AG08395 (cell line): Measurements from ENCODE around the gene PARVB.

Experiments
- DNase-seq: peaks from one replicate; pipeline ENCODE4 v3.0.0; 2012; ENCODE audit warnings: mixed read lengths, low spot score

PARVB gene

DNA sequence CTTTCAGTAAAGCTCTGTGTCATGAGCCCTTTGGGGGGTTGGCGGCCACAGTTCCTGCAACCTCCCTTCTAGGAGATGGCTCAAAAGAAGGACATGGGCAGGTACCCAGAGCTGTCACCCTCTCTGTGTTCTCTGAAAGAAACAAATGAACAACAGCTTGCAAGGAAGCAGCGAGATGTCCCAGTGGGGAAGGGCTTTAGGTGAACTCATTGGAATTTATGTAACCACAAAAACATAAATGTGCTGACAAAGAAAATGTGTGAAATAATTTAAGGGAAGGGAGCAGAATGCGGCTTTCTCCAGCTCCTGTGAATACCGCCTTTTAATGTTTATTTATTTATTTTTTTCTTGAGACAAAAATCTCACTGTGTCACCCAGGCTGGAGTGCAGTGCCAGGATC is 159.9 kb downstream of the PARVB start:
- no peak for DNase-seq

DNA sequence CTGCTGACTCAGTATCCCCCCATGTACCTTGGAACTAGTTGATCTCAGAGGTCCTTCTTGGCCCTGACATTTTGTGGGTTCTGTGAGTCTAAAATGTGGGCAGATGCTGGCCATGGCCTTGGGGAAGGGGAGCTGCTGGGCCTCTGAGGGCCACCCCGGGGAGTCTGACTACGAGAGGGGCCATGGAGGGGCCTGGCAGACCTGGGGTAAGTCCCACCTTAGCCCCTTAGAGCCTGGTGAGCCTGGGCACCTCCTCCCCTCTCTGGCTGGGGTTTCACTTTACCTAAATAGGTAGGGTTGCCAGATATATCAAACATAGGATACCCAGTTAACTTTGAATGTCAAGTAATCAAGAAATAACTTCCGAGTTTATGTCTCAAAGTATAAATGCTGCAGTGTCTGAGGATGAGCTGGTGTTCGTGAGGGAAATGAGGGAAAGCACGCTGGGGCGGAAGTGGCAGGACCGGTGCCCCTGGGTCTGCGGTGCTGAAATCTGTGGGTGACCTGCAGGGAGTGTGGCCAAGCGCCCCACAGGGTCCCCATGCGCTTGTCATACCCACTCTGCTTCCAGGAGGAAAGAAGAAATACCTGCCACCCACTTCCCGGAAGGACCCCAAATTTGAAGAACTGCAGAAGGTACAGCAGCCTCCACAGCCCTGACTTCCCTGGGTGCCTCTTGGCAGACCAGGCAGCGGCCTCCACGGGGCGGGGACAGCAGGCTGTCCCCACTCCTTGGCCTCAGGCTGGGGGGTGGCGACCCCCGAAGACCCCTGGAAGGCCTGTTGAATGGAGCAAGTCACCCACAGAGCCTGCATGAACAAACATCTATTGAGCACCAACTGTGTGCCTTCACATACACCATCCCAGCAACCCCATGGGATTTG is 161.4 kb downstream of the PARVB start:
- no peak for DNase-seq

DNA sequence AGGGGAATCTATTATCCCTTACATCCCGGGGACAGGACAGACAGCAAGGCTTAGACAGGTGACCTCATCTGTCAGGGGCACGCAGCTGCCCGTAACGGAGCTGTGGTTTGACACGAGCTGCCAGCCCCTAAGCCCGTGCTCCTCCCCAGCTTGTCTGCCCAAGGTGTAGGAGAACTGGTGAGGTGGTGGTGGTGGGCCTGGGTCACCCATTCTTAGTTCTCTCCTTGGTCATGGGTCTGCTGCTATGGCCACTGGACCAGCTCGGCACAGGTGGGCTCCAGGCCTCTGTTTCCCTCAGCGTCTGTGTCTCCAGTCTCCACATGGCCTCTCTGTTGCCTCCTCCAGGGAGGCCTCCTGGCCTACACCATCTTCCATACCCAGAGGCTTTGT is 162.0 kb downstream of the PARVB start:
- no peak for DNase-seq

DNA sequence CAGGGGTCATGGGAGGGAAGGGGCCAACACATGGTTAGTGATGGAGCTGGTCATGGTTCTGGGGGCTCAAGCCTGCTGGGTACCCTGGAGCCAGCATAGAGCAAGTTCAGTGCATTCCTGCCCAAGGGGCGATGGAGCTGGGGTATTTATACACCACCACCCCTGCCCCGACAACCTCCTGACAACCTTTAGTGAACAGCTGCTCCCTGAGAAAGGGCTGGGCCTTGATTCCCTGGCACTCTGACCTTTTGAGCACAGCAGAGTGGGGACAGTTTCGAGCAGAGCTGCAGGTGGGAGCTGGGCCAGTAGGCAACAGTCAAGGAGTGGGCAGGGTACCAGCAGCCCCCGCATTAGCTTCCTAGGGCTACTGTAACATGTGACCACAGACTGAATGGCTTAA is 162.6 kb downstream of the PARVB start:
- DNase-seq: no peak

DNA sequence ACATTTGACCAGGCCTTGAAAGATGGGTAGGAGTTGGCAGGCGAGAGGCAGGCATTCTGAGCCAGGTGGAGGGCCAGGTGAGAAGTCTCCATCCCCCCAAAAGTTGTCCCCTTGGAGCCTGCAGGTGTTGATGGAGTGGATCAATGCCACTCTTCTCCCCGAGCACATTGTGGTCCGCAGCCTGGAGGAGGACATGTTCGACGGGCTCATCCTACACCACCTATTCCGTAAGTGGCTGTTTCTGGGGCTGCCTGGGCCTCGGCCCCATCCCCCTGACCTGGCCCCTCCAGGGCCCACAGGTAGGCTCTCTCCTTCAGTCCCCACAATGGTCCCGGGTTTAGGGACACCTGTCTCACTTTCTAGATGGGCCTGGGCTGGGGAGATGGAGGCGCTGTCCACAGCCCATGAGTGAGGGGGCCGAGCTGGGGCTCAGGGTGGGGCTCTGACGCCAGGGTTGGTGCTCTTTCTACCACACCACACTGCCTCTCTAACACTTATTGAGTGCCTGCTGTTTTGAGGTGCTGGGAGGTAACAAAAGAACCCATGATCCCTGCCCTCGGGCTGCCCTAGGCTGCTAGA is 163.6 kb downstream of the PARVB start:
- no peak for DNase-seq

DNA sequence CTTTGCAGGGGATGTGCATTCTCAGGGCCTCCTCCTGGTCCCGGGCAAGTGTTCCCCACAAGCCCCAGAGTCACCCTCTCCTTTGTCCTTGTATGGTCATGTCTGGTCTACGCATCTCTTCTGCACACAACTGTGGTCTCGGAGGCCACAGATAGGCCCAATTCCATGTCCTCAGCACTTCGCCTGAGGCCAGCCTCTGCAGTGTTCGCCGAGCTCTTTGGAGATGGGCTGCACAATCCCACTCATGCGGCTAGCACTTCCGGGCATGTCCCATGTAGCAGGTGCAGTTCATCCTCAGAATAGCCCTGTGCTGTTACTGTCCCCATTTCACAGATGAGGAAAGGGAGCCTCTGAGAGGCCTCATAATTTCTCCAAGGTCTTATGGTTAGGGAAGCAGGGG is 164.2 kb downstream of the PARVB start:
- DNase-seq: no peak

DNA sequence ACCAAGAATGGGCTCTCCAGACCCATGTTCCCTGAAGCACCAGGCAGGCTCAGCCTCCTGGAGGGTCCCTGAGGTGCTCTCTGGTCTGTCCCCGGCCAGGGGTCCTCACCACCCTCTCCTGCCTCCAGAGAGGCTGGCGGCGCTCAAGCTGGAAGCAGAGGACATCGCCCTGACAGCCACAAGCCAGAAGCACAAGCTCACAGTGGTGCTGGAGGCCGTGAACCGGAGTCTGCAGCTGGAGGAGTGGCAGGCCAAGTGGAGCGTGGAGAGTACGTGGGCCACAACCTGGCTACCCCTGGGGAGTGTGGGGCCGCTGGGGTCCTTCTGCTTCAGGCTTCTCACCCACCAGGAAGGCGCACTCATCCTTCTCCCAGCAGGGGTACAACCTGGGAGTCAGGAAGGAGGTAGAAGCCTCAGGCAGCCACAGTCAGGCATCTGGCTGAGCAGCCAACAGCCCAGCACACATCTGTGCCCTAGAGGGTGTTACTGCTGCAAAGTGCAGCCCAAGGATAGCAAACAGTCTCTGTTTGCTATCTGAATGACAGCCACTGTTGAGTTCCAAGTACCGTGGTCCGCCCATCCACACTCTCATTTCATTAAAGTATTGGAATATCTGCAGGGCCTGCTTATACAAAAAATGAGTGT is 165.0 kb downstream of the PARVB start:
- DNase-seq: no peak

DNA sequence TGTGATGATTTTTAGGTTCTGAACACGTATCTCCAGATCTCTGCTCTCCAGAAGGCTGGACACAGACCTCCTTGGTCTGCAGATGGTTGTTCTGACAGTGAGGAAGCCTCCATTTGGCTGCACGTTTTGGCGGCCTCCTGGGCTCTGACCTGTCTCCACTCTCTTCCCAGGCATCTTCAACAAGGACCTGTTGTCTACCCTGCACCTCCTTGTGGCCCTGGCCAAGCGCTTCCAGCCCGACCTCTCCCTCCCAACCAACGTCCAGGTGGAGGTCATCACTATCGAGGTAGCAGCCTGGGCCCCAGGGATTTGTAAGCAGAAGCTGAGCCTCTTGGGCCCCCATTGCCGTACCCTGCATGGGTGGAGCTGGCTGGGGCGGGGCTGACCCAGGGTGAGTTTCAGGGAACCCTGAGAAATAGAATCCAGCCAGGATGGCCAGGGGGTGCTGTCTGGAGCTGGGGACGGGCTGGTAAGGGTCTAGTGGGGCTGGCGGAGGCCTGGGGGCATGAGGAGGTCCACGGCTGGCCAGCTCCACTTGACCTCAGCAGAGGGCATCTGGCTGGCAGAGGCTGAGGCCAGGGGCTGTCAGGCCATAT is 166.4 kb downstream of the PARVB start:
- no peak for DNase-seq

DNA sequence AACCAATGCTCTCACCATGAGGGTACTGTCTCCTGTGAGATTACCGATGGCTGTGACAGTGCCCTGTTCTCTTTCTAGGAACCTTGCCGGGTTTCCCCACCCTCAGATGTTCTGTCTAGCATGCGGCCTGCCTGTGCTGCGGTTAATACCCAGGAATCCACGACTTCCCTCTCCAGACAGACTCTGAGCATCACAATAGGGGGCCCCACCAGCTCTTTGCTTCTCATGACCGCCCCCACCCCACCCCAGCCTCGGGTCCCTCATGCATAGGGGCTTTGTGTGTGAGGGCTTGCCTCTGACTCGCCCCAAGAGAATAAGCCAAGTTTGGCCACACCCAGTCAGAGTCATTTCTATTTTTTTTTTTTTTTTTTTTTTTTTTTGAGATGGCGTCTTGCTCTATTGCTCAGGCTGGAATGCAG is 166.9 kb downstream of the PARVB start:
- peak; percentile 38 for DNase-seq

DNA sequence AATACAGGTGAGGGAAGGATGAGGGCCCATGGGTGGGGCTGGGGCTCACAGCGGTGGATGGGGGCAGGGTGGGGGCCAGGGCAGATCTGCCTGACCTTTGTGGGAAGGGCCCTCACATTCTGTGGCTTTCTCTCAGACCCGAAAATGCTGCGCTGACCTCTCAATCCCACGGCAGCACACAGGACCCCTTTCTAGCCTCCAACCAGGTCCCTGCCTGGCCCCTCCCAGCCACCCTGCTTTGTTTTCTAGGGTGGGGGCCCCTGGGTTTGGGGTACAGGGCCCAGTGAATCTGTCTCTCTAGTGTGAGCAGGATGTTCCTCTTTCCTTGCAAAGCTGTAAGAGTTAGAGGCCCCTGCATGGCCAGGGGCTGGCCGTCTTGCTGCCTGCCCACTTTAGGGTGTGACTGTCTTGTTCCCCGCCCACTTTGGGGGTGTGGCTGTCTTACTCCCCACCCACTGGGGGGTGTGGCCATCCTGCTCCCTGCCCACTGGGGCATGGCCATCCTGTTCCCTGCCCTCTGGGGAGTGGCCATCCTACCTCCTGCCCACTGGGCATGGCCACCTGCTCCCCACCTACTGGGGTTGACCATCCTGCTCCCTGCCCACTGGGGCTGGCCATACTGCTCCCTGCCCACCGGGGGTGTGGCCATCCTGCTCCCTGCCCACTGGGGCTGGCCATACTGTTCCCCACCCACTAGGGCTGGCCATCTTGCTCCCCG is 168.2 kb downstream of the PARVB start:
- DNase-seq: no peak

DNA sequence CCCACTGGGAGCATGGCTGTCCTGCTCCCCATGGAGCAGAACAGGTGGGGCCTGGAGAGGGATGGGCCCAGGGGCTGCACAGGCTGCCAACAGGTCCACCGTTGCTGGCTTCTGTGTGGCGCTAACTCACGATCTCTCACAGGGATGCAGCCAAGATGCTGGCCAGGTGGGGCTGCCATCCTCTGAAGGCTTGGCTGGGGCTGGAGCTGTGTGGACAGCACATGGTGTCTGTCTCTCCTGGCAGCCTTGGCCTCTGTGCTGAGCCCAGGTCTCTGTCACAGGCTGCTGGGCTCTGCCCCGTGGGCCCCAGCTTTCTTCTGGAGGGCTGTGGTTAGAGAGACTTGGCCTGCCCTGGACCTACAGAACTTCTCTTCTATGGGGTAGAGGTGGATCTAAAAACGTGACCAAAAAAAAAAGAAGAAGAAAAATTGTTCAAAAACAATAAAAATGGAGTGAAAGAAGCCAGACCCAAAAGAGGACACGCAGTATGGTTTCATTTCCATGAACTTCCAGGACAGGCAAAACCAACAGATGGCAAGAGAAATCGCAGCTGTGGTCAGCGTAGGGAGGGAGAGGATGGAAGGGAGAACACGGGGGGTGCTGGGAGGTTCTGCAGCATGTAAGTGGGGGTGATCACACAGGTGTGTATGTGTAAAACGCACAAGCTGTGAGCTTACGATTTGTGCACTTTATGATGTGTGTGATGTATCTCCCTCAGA is 168.9 kb downstream of the PARVB start:
- no peak for DNase-seq

DNA sequence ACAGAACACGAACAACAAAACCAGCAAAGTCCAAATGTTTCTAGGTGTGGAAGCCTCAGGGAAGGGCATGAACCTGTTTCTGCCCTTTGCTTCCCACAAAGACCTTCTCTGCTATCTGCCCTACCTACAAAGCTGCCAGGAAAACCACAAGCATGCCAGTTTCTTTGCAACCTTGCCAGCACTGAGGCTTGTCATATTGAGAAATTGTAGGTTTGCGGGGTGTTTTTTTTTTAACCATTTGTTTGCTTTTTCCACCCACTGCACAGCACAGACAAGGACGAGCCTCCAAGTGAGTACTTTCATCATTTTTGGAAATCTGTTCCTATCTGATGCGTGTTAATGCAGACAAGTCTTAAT is 169.4 kb downstream of the PARVB start:
- DNase-seq: no peak

DNA sequence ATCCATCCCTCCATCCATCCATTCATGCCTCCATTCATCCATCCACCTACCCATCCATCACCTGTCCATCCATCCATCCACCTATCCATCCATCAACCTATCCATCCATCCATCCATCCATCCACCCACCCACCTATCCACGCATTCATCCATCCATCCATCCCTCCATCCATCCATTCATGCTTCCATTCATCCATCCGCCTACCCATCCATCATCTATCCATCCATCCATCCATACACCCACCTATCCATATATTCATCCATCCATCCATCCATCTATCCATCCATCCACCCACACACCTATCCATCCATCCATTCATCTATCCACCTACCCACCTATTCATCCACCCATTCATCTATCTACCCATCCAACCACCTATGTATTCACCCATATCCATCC is 170.5 kb downstream of the PARVB start:
- no peak for DNase-seq

DNA sequence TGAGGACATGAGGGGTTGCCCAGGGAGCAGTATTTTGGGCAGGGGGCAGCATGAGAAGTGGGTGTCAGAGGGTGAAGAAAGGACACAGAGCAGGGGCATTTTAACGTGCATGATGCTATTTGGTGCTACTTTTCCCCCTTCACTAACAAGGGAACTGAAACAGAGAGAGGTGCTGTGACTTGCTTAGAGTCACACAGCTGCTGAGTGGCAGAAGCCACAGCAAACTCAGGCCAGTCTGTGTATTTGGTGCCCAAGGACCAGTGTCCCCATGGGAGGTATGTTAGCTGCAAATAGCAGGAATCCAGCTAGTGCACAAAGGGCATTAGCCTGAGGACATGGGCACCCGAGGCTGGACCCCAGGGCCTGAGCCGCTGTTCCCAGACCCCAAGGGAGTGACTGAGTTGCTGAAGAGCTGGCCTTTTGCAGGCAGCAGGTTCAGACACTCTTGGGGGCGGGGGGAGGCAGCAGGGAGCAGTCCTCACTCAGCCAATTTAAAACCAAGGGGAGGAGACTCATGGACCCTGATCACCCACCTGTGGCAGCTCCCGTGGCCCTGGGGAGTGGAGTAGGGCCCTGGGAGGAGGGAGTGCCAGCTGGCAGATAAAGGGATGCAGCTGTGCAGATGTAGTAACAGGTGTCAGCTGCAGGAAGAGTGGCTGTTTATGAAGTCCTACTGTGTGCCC is 171.2 kb downstream of the PARVB start:
- no peak for DNase-seq

DNA sequence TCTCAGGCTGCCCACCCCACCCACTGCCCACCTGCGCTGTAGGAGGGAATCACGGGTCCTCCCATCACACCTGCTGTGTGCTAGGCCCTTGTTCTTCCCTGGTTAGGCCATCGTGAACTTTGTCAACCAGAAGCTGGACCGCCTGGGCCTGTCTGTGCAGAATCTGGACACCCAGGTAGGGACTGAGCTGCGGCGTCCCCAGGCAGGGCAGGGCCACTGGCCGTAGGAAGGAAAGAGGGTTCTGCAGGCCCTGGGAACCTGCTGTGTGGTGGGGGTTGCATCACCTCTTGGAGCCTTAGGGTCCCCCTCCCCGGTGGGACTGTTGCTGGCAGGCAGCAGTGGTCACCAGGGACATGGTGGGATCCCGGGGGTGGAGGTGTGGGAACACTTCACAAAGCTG is 172.1 kb downstream of the PARVB start:
- no peak for DNase-seq

DNA sequence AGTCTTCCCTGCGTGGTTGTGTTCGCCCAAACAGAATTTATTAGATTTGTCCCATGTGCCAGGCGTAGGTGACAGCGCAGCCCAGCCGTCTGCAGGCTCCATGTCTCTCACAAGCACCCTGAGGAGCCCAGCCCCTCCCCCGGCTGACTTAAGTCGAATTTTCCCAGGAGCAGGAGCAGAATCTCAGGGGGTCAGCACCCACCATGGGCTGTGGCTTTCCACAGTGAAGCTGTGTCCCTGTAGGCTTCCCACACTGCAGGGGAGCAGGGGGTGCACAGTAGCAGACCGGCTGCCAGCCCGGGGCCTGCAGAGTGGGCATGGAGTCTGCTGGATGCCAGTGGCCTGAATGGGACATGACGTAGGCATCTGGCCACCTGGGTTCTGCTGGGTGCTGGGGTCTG is 172.6 kb downstream of the PARVB start:
- DNase-seq: no peak

DNA sequence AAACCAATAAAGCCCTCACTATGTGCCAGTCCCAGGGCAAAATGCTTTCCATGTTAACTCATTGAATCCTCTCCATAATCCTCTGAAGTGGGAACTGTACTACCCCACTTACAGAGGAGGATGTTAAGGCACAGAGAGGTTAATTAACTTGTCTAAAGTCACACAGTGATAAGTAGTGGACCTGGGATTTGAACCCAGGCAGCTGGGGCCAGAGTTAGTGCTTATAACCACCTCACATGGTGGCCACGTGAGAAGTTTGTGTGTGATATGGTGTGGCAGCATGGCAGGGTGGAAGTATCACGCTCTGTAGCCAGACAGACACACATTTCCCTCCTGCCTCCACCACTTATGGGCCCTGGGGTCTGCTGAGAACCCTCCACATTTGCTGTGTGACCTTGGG is 173.2 kb downstream of the PARVB start:
- DNase-seq: no peak

DNA sequence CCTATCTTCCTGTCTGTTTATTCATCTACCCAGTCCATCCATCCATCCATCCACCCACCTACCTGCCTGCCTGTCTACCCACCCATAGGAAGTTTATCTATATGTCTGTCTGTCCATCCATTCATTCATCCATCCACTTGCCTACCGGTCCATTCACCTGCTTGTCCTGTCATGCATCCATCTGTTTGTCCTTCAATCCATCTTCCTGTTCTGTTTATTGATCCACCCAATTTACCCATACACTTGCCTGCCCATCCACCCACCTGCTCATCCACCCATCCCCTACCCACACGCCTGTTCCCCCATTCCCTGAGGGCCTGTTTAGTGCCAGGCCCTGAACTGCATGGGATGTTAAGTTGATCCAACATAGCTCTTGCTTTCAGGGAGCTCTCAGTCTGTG is 175.1 kb downstream of the PARVB start:
- no peak for DNase-seq

DNA sequence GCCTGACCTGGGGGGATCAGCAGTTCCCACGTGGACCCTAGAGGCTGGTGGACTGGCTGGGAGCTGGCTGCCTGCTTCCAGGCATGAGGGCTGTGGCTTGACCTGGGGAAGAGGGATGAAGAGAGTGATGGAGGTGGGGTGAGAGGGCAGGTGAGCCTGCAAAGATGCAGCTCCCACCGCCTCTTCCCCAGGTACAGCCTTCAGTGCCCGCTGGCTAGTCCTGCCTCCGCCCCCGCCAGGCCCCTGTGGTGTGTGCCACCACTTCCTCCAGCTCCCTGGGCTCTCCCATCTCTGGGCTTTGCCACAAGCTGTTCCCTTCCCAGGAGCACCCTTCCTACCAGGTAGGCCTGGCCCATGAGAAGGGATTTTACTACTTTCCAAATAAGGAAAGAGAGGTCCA is 175.8 kb downstream of the PARVB start:
- DNase-seq: no peak

DNA sequence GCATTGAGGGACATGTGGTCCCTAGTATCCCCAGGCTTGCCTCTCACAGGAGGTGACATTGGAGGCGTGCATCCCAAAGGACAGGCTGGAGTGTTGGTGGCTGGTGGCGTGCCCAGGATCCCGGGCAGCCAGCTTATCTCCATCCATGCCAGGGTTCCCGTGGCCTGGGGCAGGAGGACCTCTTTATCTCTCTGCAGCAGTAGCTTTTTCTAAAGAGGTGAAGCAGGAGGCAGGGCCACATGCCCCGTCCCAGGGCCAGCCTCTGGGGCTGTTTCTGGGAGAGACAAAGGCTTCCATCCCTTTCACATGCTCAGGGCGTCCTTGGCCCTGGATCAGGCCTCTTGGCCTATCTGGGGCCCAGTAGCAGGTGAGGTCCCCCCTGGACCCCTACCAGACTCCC is 176.3 kb downstream of the PARVB start:
- DNase-seq: no peak

DNA sequence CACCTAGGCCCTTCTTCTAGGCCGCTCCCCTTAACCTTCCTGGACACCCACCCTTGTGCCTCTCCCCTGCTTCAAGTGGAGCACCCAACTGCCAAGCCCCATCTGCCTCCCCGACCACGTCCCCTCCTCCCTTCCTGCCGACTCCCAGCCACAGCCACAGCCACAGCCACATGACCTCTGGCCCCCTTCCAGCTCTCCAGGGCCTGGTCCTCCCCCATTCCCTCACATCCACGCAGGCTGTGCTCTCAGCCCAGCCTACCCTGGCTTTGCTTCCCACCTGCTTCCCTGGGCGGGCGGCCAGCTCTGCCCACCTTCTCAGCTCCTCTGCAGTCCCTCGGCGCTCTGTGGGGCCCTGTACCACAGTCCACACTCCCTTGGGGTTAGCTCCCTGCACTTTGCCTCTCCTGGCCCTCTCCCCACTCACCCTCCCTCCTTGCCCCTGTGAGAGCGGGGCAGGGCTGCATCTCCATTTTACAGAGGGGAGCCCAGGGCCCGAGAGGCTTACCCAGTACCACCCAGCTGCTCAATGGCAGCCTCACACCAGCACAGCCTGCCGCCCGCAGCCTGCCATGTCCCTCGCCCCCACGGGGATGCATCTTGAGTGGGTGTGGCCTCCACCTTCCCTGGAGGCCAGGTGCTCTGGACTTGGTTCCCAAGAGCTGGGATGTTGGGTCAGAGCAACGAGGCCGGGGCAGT is 176.9 kb downstream of the PARVB start:
- DNase-seq: no peak
